H1 (cell line): ENCODE data around the gene PDE4D. TPM values are rescaled to one million over a fixed set of nuclear protein-coding genes. Genes with fewer than 3 reads are reported as not detected.

Source experiments
- CTCF ChIA-PET: fragments of 300-600 bp; sonication (Branson Sonifier 250); formaldehyde crosslinking; loops from one replicate; lab custom pipeline; 2021; ENCODE audit not compliant: partially characterized antibody; lab: Charles Lee
- POLR2A ChIA-PET: fragments of 300-600 bp; sonication (Branson Sonifier 250); formaldehyde crosslinking; loops from one replicate; lab custom pipeline; 2021; ENCODE audit warnings: inconsistent platforms; ENCODE audit not compliant: partially characterized antibody; lab: Charles Lee
- DNase-seq, 2 experiments: peaks; one replicate each; pipeline versions ENCODE4 v3.0.0 to v3.0.0-alpha.2; 2010 to 2022; ENCODE audit warnings: low spot score in 2 of 2, low read depth in 1 of 2, mixed read lengths in 1 of 2
- FAIRE-seq: peaks from 2 replicates; lab custom pipeline; 2011; peaks lifted over from hg19 to GRCh38; lab: Jason Lieb, UNC
- H2AFZ ChIP-seq: 2 replicates; pipeline ENCODE4 v1.8.1; 2012; ENCODE audit warnings: low read length, inconsistent platforms
- H2AK5ac ChIP-seq: 2 replicates; pipeline ENCODE4 v1.6.1; 2013; ENCODE audit warnings: low read depth, low read length
- H2BK120ac ChIP-seq: replicated peaks from 2 replicates; pipeline ENCODE3; 2013; ENCODE audit warnings: low read depth, low read length, inconsistent platforms
- H2BK12ac ChIP-seq: 2 replicates; pipeline ENCODE4 v1.6.1; 2013; ENCODE audit warnings: low read depth, low read length
- H2BK15ac ChIP-seq: 2 replicates; pipeline ENCODE4 v1.6.1; 2013; ENCODE audit warnings: low read length
- H2BK20ac ChIP-seq: 2 replicates; pipeline ENCODE4 v1.6.1; 2013; ENCODE audit warnings: low read length
- H2BK5ac ChIP-seq: 2 replicates; pipeline ENCODE4 v1.6.1; 2013; ENCODE audit warnings: low read depth, low read length
- H3K14ac ChIP-seq: 2 replicates; pipeline ENCODE4 v1.6.1; 2013; ENCODE audit warnings: inconsistent platforms; ENCODE audit not compliant: insufficient read length
- H3K18ac ChIP-seq: 2 replicates; pipeline ENCODE4 v1.6.1; 2013; ENCODE audit warnings: low read length; ENCODE audit errors: extremely low read depth
- H3K23ac ChIP-seq: 2 replicates; pipeline ENCODE4 v1.6.1; 2013; ENCODE audit warnings: inconsistent platforms; ENCODE audit not compliant: insufficient read length
- H3K23me2 ChIP-seq: 2 replicates; pipeline ENCODE4 v1.6.1; 2013; ENCODE audit warnings: low read depth, low read length
- H3K27ac ChIP-seq: 2 replicates; pipeline ENCODE4 v1.6.1; 2011; ENCODE audit warnings: low read depth, low read length, inconsistent platforms
- H3K27me3 ChIP-seq, 4 experiments: replicated peaks in 1 of 4; 1 replicate in 1 of 4; 2 replicates in 3 of 4; pipeline versions ENCODE4 v1.6.1 to v1.8.1; 2011 to 2013; ENCODE audit warnings: low read length in 3 of 4, mild to moderate bottlenecking in 3 of 4, inconsistent platforms in 2 of 4, mixed read lengths in 2 of 4, moderate library complexity in 1 of 4; ENCODE audit not compliant: control insufficient read depth in 3 of 4, insufficient read depth in 3 of 4; ENCODE audit errors: extremely low read depth in 1 of 4
- H3K36me3 ChIP-seq, 4 experiments: 2 replicates each; pipeline versions ENCODE4 v1.6.1 to v1.8.1; 2011 to 2013; ENCODE audit warnings: mild to moderate bottlenecking in 4 of 4, low read length in 3 of 4, moderate library complexity in 2 of 4, control low read depth in 1 of 4, inconsistent platforms in 1 of 4; ENCODE audit not compliant: insufficient read depth in 4 of 4, control insufficient read depth in 2 of 4
- H3K4ac ChIP-seq: replicated peaks from 2 replicates; pipeline ENCODE3; 2013; ENCODE audit warnings: low read length, low read depth, mixed read lengths, inconsistent platforms; ENCODE audit not compliant: insufficient read length
- H3K4me1 ChIP-seq, 4 experiments: replicated peaks in 1 of 4; 1 replicate in 1 of 4; 2 replicates in 3 of 4; pipeline versions ENCODE4 v1.6.1 to v1.8.1; 2011 to 2013; ENCODE audit warnings: low read length in 3 of 4, inconsistent platforms in 2 of 4, mixed read lengths in 1 of 4; ENCODE audit not compliant: insufficient read depth in 4 of 4, control insufficient read depth in 3 of 4
- H3K4me2 ChIP-seq, 2 experiments: 2 replicates each; pipeline versions ENCODE4 v1.6.1 to v1.8.1; 2011 to 2013; ENCODE audit warnings: low read depth in 2 of 2, low read length in 2 of 2, control low read depth in 1 of 2, inconsistent platforms in 1 of 2, mild to moderate bottlenecking in 1 of 2; ENCODE audit not compliant: insufficient read depth in 1 of 2
- H3K4me3 ChIP-seq, 4 experiments: fragments of 200-600, 300-600 bp in 1 of 4; sonication (generic), shearing (Covaris generic), sonication (Bioruptor Twin) in 1 of 4; 2 replicates each; pipeline versions ENCODE4 v1.5.1 to v1.8.1; 2011 to 2016; ENCODE audit warnings: low read length in 4 of 4, low read depth in 3 of 4, control low read depth in 2 of 4, inconsistent platforms in 2 of 4, mild to moderate bottlenecking in 2 of 4, mixed read lengths in 1 of 4, moderate library complexity in 1 of 4; ENCODE audit not compliant: insufficient read depth in 2 of 4; ENCODE audit errors: extremely low read depth in 1 of 4
- H3K56ac ChIP-seq: replicated peaks from 2 replicates; pipeline ENCODE3; 2013; ENCODE audit warnings: low read depth, mild to moderate bottlenecking, mixed read lengths, low read length, inconsistent platforms; ENCODE audit not compliant: insufficient read length
- H3K79me1 ChIP-seq: 2 replicates; pipeline ENCODE4 v1.6.1; 2013; ENCODE audit warnings: low read depth, low read length, control low read depth
- H3K79me2 ChIP-seq, 2 experiments: 2 replicates each; pipeline versions ENCODE4 v1.6.1 to v1.8.1; 2012 to 2013; ENCODE audit warnings: low read length in 2 of 2, mild to moderate bottlenecking in 2 of 2, inconsistent platforms in 1 of 2; ENCODE audit not compliant: insufficient read depth in 2 of 2, control insufficient read depth in 1 of 2
- H3K9ac ChIP-seq, 4 experiments: replicated peaks in 1 of 4; 1 replicate in 1 of 4; 2 replicates in 3 of 4; pipeline versions ENCODE4 v1.6.1 to v1.8.1; 2011 to 2013; ENCODE audit warnings: low read depth in 3 of 4, low read length in 3 of 4, control low read depth in 2 of 4, mild to moderate bottlenecking in 2 of 4, moderate library complexity in 2 of 4, inconsistent platforms in 1 of 4; ENCODE audit errors: extremely low read depth in 1 of 4
- H3K9me3 ChIP-seq, 2 experiments: 2 replicates each; pipeline versions ENCODE4 v1.6.1 to v1.8.1; 2012 to 2013; ENCODE audit warnings: mild to moderate bottlenecking in 2 of 2, moderate library complexity in 2 of 2, control low read depth in 1 of 2, inconsistent platforms in 1 of 2, low read depth in 1 of 2, low read length in 1 of 2, mixed read lengths in 1 of 2; ENCODE audit not compliant: insufficient read depth in 2 of 2
- H4K20me1 ChIP-seq, 2 experiments: replicated peaks in 1 of 2; 2 replicates each; pipeline versions ENCODE3 to v1.8.1; 2011 to 2013; ENCODE audit warnings: inconsistent platforms in 2 of 2, low read length in 2 of 2, mild to moderate bottlenecking in 1 of 2; ENCODE audit not compliant: insufficient read depth in 2 of 2, control insufficient read depth in 1 of 2
- H4K5ac ChIP-seq: 2 replicates; pipeline ENCODE4 v1.6.1; 2013; ENCODE audit warnings: low read length, low read depth, mixed read lengths, inconsistent platforms; ENCODE audit not compliant: insufficient read length
- H4K8ac ChIP-seq: 2 replicates; pipeline ENCODE4 v1.8.0; 2013; ENCODE audit warnings: mild to moderate bottlenecking, moderate library complexity, low read length, inconsistent platforms; ENCODE audit not compliant: insufficient read depth; ENCODE audit errors: extremely low read depth
- H4K91ac ChIP-seq: replicated peaks from 2 replicates; pipeline ENCODE3; 2013; ENCODE audit warnings: low read length, mixed read lengths, inconsistent platforms; ENCODE audit not compliant: insufficient read length
- BACH1 ChIP-seq: IDR thresholded peaks from 2 replicates; pipeline ENCODE4 v1.6.1; 2012; ENCODE audit warnings: low read length, improper control_type of control experiment
- NRF1 ChIP-seq: IDR thresholded peaks from 2 replicates; pipeline ENCODE4 v1.6.1; 2011; ENCODE audit warnings: mild to moderate bottlenecking, low read depth, low read length, improper control_type of control experiment
- SUZ12 ChIP-seq: fragments of 200-600 bp; sonication (generic); IDR thresholded peaks from 2 replicates; pipeline ENCODE4 v1.6.1; 2012; ENCODE audit warnings: mild to moderate bottlenecking, inconsistent platforms, low read length, moderate library complexity, mixed read lengths
- WGBS, 2 experiments: shearing (Covaris generic) in 1 of 2; methylation state at CpG; one replicate each; pipeline versions ENCODE4 v1.1.6 to v1.1.7; 2013 to 2015; ENCODE audit warnings: low lambda C conversion rate in 2 of 2, mixed read lengths in 2 of 2, inconsistent platforms in 1 of 2, low coverage in 1 of 2, missing lambda C conversion rate in 1 of 2; ENCODE audit not compliant: insufficient replicate concordance in 2 of 2, insufficient coverage in 1 of 2, insufficient read length in 1 of 2; ENCODE audit errors: extremely low coverage in 1 of 2, missing lambda C conversion rate in 1 of 2; 5-methylcytosine and 5-hydroxymethylcytosine counted together
- polyA plus RNA-seq, 7 experiments: library from polyadenylated mRNA; depleted of rRNA in 3 of 7; stranded (reverse) in 5 of 7; unstranded in 2 of 7; fragments of >200 nt in 5 of 7; fragments of 200-250 nt in 2 of 7; gene quantifications; 1 replicate in 5 of 7; 2 replicates in 1 of 7; 4 replicates in 1 of 7; pipeline versions ENCODE4 v1.2.1 to v1.2.3, GENCODE V29; 2011 to 2013; ENCODE audit warnings: missing spikeins in 2 of 7, mixed read lengths in 2 of 7
- total RNA-seq: library from RNA; stranded (reverse); fragmentation: NEBNext Ultra II Directional; extraction: Animal tissue kit (Norgen Biotek cat#: 25700); gene quantifications from 2 replicates; pipeline ENCODE4 v1.2.1, GENCODE V29; 2021

Gene PDE4D
- total and polyA plus RNA-seq, 2 of the 8 experiments (the other 6 are each of a cell fraction or from before 2014, with no cell fraction given) = 2.3 to 3.7 TPM

DNA sequence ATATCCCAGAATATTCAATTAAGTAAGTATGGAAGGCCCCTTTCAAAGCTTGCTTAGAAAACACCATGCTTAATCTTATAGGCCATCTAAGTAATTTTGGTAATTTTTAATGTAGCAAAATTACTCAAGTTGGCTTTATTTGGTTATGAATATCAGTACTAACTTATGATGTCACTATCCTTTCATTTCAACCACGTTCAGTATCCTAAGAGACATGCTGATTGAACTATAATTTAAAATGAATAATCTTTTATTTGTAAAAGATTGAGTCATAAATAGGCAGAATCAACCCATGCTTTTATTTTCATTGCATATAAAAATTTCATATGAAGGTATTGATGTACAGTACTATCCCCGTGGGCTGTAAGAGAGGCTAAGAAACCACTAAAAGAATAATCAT, 923.7 kb downstream of the PDE4D start:
- H3K23ac ChIP-seq = no peak overlapping the region
- H3K4me3 ChIP-seq = no peak overlapping the region
- H3K4me2 ChIP-seq = no peak overlapping the region
- no peak overlapping the region for H3K9ac ChIP-seq
- no peak for FAIRE-seq
- no peak overlapping the region for H3K56ac ChIP-seq
- no peaks in the 10 kb centered on the region for H3K4me1 ChIP-seq
- no peak overlapping the region for H3K4ac ChIP-seq
- DNase-seq = no peak
- H2BK20ac ChIP-seq = no peak overlapping the region
- no peaks in the 10 kb centered on the region for H3K36me3 ChIP-seq
- ChIA-PET CTCF (interaction anchor here (0.6 to 1.4 kb wide), 2 partner anchors 76 to 394 kb away, joined by 3 to 6 read pairs; no protein-coding TSS in a partner anchor), POLR2A (no interaction called here)
- H3K79me1 ChIP-seq = no peaks in the 10 kb centered on the region
- no peak overlapping the region for H4K5ac ChIP-seq
- no peaks in the 10 kb centered on the region for H3K79me2 ChIP-seq
- H2BK12ac ChIP-seq = no peak overlapping the region
- WGBS, 2 experiments = 87% methylated on average over 2 of the region's 2 CpGs; no CpG with 5 or more reads in 1 of the 2 experiments
- H3K23me2 ChIP-seq = no peaks in the 10 kb centered on the region
- H4K20me1 ChIP-seq = no peaks in the 10 kb centered on the region
- H2AK5ac ChIP-seq = no peak overlapping the region
- no peak overlapping the region for H2BK5ac ChIP-seq
- no peak overlapping the region for H4K8ac ChIP-seq
- no peak overlapping the region for H2BK120ac ChIP-seq
- no peak overlapping the region for H2BK15ac ChIP-seq
- no peaks in the 10 kb centered on the region for H3K9me3 ChIP-seq
- H4K91ac ChIP-seq = no peak overlapping the region
- no peak overlapping the region for H3K27ac ChIP-seq
- no peaks in the 10 kb centered on the region; a peak in 1 of 7 replicates for H3K27me3 ChIP-seq
- no peak overlapping the region for H3K14ac ChIP-seq
- H2AFZ ChIP-seq = no peak overlapping the region
- H3K18ac ChIP-seq = no peak overlapping the region
- no peak for TF ChIP-seq SUZ12
- no peak for TF ChIP-seq BACH1
- TF ChIP-seq NRF1 = no peak
